HUES6 (cell line): ENCODE measurements around the gene RRP36.

Experiments used
- H3K27ac ChIP-seq: 2 replicates; pipeline ENCODE4 v1.7.0; 2013; ENCODE audit warnings: low read depth, mild to moderate bottlenecking, low read length, inconsistent platforms
- H3K27me3 ChIP-seq: 2 replicates; pipeline ENCODE4 v1.6.1; 2013; ENCODE audit warnings: low read length; ENCODE audit not compliant: control insufficient read depth, insufficient read depth
- H3K36me3 ChIP-seq: 2 replicates; pipeline ENCODE4 v1.6.1; 2013; ENCODE audit warnings: low read length; ENCODE audit not compliant: control insufficient read depth, insufficient read depth
- H3K4me1 ChIP-seq: 2 replicates; pipeline ENCODE4 v1.6.1; 2013; ENCODE audit warnings: low read length; ENCODE audit not compliant: control insufficient read depth, insufficient read depth
- H3K4me3 ChIP-seq: 2 replicates; pipeline ENCODE4 v1.5.1; 2013; ENCODE audit warnings: low read depth, low read length
- H3K9ac ChIP-seq: one replicate; pipeline ENCODE4 v1.6.1; 2013; ENCODE audit warnings: mild to moderate bottlenecking, low read length
- H3K9me3 ChIP-seq: 2 replicates; pipeline ENCODE4 v1.6.1; 2013; ENCODE audit warnings: low read depth, low read length; ENCODE audit not compliant: control insufficient read depth, insufficient read depth

The RRP36 gene

GRCh38 chr6:43020847-43021246, 576 bp upstream of the RRP36 start:
- peaks cover 5% of the 10 kb centered on the region; the same call in 1 of the 2 replicates for H3K4me1 ChIP-seq
- no peaks in the 10 kb centered on the region for H3K27me3 ChIP-seq
- peak overlapping the region; percentile 76 for H3K9ac ChIP-seq
- H3K36me3 ChIP-seq, result peaks cover 46% of the 10 kb centered on the region
- peak overlapping the region; percentile 76 for H3K27ac ChIP-seq
- peak overlapping the region; percentile 93 for H3K4me3 ChIP-seq
- no peaks in the 10 kb centered on the region for H3K9me3 ChIP-seq

GRCh38 chr6:43024436-43024835, 3.0 kb downstream of the RRP36 start:
- Histone ChIP-seq H3K36me3 (peaks cover 63% of the 10 kb centered on the region), H3K27me3 (no peaks in the 10 kb centered on the region)

GRCh38 chr6:43026365-43026764, 4.9 kb downstream of the RRP36 start:
- Histone ChIP-seq H3K4me1 (no peaks in the 10 kb centered on the region), H3K9me3 (no peaks in the 10 kb centered on the region), H3K36me3 (peaks cover 67% of the 10 kb centered on the region), H3K27me3 (no peaks in the 10 kb centered on the region), H3K4me3 (no peak overlapping the region), H3K9ac (no peak overlapping the region), H3K27ac (no peak overlapping the region)

More at GRCh38 chr6:43024436-43024835, 3.0 kb downstream of the RRP36 start:
- Histone ChIP-seq H3K9ac (no peak overlapping the region), H3K4me1 (peaks cover 5% of the 10 kb centered on the region; the same call in 1 of the 2 replicates), H3K4me3 (no peak overlapping the region), H3K27ac (no peak overlapping the region), H3K9me3 (no peaks in the 10 kb centered on the region)

GRCh38 chr6:43029120-43029519, 7.7 kb downstream of the RRP36 start:
- peaks cover 79% of the 10 kb centered on the region for H3K36me3 ChIP-seq
- H3K9ac ChIP-seq, result no peak overlapping the region
- no peak overlapping the region for H3K4me3 ChIP-seq
- no peaks in the 10 kb centered on the region for H3K9me3 ChIP-seq
- no peaks in the 10 kb centered on the region for H3K27me3 ChIP-seq
- no peaks in the 10 kb centered on the region for H3K4me1 ChIP-seq
- no peak overlapping the region for H3K27ac ChIP-seq

GRCh38 chr6:43032326-43032725, 10.9 kb downstream of the RRP36 start:
- peaks cover 73% of the 10 kb centered on the region for H3K36me3 ChIP-seq
- no peaks in the 10 kb centered on the region for H3K9me3 ChIP-seq
- no peaks in the 10 kb centered on the region for H3K27me3 ChIP-seq
- H3K4me1 ChIP-seq, result no peaks in the 10 kb centered on the region
- no peak overlapping the region for H3K9ac ChIP-seq
- no peak overlapping the region for H3K27ac ChIP-seq
- H3K4me3 ChIP-seq, result no peak overlapping the region

GRCh38 chr6:43033496-43034189, 12.2 kb downstream of the RRP36 start:
- Histone ChIP-seq H3K9me3 (no peaks in the 10 kb centered on the region), H3K9ac (no peak overlapping the region), H3K36me3 (peaks cover 73% of the 10 kb centered on the region), H3K4me1 (no peaks in the 10 kb centered on the region), H3K4me3 (no peak overlapping the region), H3K27ac (no peak overlapping the region), H3K27me3 (no peaks in the 10 kb centered on the region)

GRCh38 chr6:43034190-43034525, 12.7 kb downstream of the RRP36 start:
- no peaks in the 10 kb centered on the region for H3K9me3 ChIP-seq
- no peaks in the 10 kb centered on the region for H3K4me1 ChIP-seq
- H3K27ac ChIP-seq, result no peak overlapping the region
- no peaks in the 10 kb centered on the region for H3K27me3 ChIP-seq
- peaks cover 73% of the 10 kb centered on the region for H3K36me3 ChIP-seq
- H3K9ac ChIP-seq, result no peak overlapping the region
- no peak overlapping the region for H3K4me3 ChIP-seq

- no peaks in the 10 kb centered on the region for H3K27me3 ChIP-seq
- no peak overlapping the region for H3K9ac ChIP-seq
- H3K9me3 ChIP-seq, result no peaks in the 10 kb centered on the region
- no peak overlapping the region for H3K27ac ChIP-seq
- peaks cover 75% of the 10 kb centered on the region for H3K36me3 ChIP-seq
- no peaks in the 10 kb centered on the region for H3K4me1 ChIP-seq
- H3K4me3 ChIP-seq, result no peak overlapping the region
These were observed 14.2 kb downstream of the RRP36 start for GRCh38 chr6:43035495-43036194.

GRCh38 chr6:43036712-43037111, 15.3 kb downstream of the RRP36 start:
- Histone ChIP-seq H3K27ac (no peak overlapping the region), H3K9me3 (no peaks in the 10 kb centered on the region), H3K4me3 (no peak overlapping the region), H3K27me3 (no peaks in the 10 kb centered on the region), H3K9ac (no peak overlapping the region), H3K36me3 (peaks cover 78% of the 10 kb centered on the region), H3K4me1 (no peaks in the 10 kb centered on the region)

GRCh38 chr6:43037197-43037596, 15.8 kb downstream of the RRP36 start:
- Histone ChIP-seq H3K4me3 (no peak overlapping the region), H3K27me3 (no peaks in the 10 kb centered on the region), H3K4me1 (no peaks in the 10 kb centered on the region), H3K9me3 (no peaks in the 10 kb centered on the region), H3K36me3 (peaks cover 77% of the 10 kb centered on the region), H3K27ac (no peak overlapping the region), H3K9ac (no peak overlapping the region)

GRCh38 chr6:43037706-43038105, 16.3 kb downstream of the RRP36 start:
- Histone ChIP-seq H3K4me1 (no peaks in the 10 kb centered on the region), H3K4me3 (no peak overlapping the region), H3K9ac (no peak overlapping the region), H3K27ac (no peak overlapping the region), H3K36me3 (peaks cover 81% of the 10 kb centered on the region), H3K9me3 (no peaks in the 10 kb centered on the region), H3K27me3 (no peaks in the 10 kb centered on the region)
